ENCODE data around the gene NLRC5.
"Not testable (repeated sequence)": the region's sequence is repeated elsewhere in the genome, so short reads cannot be mapped to it uniquely, and the experiment has no call there.

NLRC5 gene

GRCh38 chr16:57093666-57094564, 104.6 kb downstream of the NLRC5 start:
- no peak for DNase-seq (ENCODE audit: low read depth, low spot score)
- no peak overlapping the region for H3K27ac ChIP-seq

GRCh38 chr16:57094911-57095310, 105.6 kb downstream of the NLRC5 start:
- DNase-seq (ENCODE audit: low read depth, low spot score) = no peak

GRCh38 chr16:57096192-57096591, 106.8 kb downstream of the NLRC5 start:
- no peak overlapping the region for H3K27ac ChIP-seq
- DNase-seq (ENCODE audit: low read depth, low spot score) = no peak

More at GRCh38 chr16:57094911-57095310, 105.6 kb downstream of the NLRC5 start:
- H3K27ac ChIP-seq = no peak overlapping the region

- no peak for DNase-seq (ENCODE audit: low read depth, low spot score)
- no peak overlapping the region for H3K27ac ChIP-seq
Observed at GRCh38 chr16:57096793-57097192, 107.4 kb downstream of the NLRC5 start.

GRCh38 chr16:57098188-57098841, 109.0 kb downstream of the NLRC5 start:
- DNase-seq (ENCODE audit: low read depth, low spot score) = no peak
- no peak overlapping the region for H3K27ac ChIP-seq

- H3K27ac ChIP-seq; DNase-seq (ENCODE audit: low read depth, low spot score): not testable (repeated sequence)
Observed at GRCh38 chr16:57099965-57100364, 110.6 kb downstream of the NLRC5 start.

GRCh38 chr16:57100445-57100844, 111.1 kb downstream of the NLRC5 start:
- no peak for DNase-seq (ENCODE audit: low read depth, low spot score)
- H3K27ac ChIP-seq = no peak overlapping the region

GRCh38 chr16:57102888-57103851, 113.8 kb downstream of the NLRC5 start:
- no peak for DNase-seq (ENCODE audit: low read depth, low spot score)
- H3K27ac ChIP-seq = no peak overlapping the region

GRCh38 chr16:57104706-57105105, 115.3 kb downstream of the NLRC5 start:
- H3K27ac ChIP-seq = no peak overlapping the region
- DNase-seq (ENCODE audit: low read depth, low spot score) = no peak

GRCh38 chr16:57105184-57105583, 115.8 kb downstream of the NLRC5 start:
- no peak overlapping the region for H3K27ac ChIP-seq
- no peak for DNase-seq (ENCODE audit: low read depth, low spot score)

GRCh38 chr16:57106767-57107166, 117.4 kb downstream of the NLRC5 start:
- no peak for DNase-seq (ENCODE audit: low read depth, low spot score)

GRCh38 chr16:57107321-57107922, 118.1 kb downstream of the NLRC5 start:
- no peak for DNase-seq (ENCODE audit: low read depth, low spot score)
- H3K27ac ChIP-seq = no peak overlapping the region

More at GRCh38 chr16:57106767-57107166, 117.4 kb downstream of the NLRC5 start:
- H3K27ac ChIP-seq = no peak overlapping the region

- no peak for DNase-seq (ENCODE audit: low read depth, low spot score)
- H3K27ac ChIP-seq = no peak overlapping the region
Observed at GRCh38 chr16:57108432-57108831, 119.1 kb downstream of the NLRC5 start.

- not testable (repeated sequence) for H3K27ac ChIP-seq; DNase-seq (ENCODE audit: low read depth, low spot score)
Observed at GRCh38 chr16:57109259-57110105, 120.1 kb downstream of the NLRC5 start.

- DNase-seq (ENCODE audit: low read depth, low spot score) = no peak
- no peak overlapping the region for H3K27ac ChIP-seq
Observed at GRCh38 chr16:57110937-57111336, 121.6 kb downstream of the NLRC5 start.

GRCh38 chr16:57111420-57111819, 122.1 kb downstream of the NLRC5 start:
- no peak for DNase-seq (ENCODE audit: low read depth, low spot score)
- H3K27ac ChIP-seq = no peak overlapping the region

- no peak for DNase-seq (ENCODE audit: low read depth, low spot score)
- no peak overlapping the region for H3K27ac ChIP-seq
Observed at GRCh38 chr16:57112403-57113041, 123.2 kb downstream of the NLRC5 start.

- no peak for DNase-seq (ENCODE audit: low read depth, low spot score)
- no peak overlapping the region for H3K27ac ChIP-seq
Observed at GRCh38 chr16:57113042-57113453, 123.7 kb downstream of the NLRC5 start.

GRCh38 chr16:57113664-57114063, 124.3 kb downstream of the NLRC5 start:
- no peak overlapping the region for H3K27ac ChIP-seq

More at GRCh38 chr16:57113664-57114063, 124.3 kb downstream of the NLRC5 start:
- no peak for DNase-seq (ENCODE audit: low read depth, low spot score)
